ENCODE data around the gene KCNH4. TPM values are rescaled to one million over a fixed set of nuclear protein-coding genes. Genes with fewer than 3 reads are reported as not detected.
A peak's percentile ranks its signal among the peaks of the same experiment; 100 is the strongest.
"Not testable (repeated sequence)": the region's sequence is repeated elsewhere in the genome, so short reads cannot be mapped to it uniquely, and the experiment has no call there.

Gene KCNH4
- total and polyA plus RNA-seq, 12 donors: 0.13 to 1.0 (median 0.19) TPM; not detected in 2

GRCh38 chr17:42141382-42141781, 39.6 kb downstream of the KCNH4 start:
- H3K27me3 ChIP-seq: no peaks in the 10 kb centered on the region
- peaks cover 31 to 71% of the 10 kb centered on the region in 2 donors for H3K4me1 ChIP-seq (replicated peaks in 1 of 2)
- H3K27ac ChIP-seq: peak overlapping the region in 3 of 5 donors; percentile 9 to 41 (median 13)
- H3K36me3 ChIP-seq (replicated peaks in 1 of 2): peaks cover 0 to 10% of the 10 kb centered on the region in 2 donors
- no peaks in the 10 kb centered on the region for H3K9me3 ChIP-seq (replicated peaks in 1 of 3)
- TF ChIP-seq CTCF (IDR thresholded peaks at IDR 0.05) (no peak), POLR2A (IDR thresholded peaks at IDR 0.05) (no peak)
- 65 to 71% (median 68%) methylated on average over 6 to 8 of the region's 8 CpGs for WGBS, 4 donors
- DNase-seq: no peak
- H3K4me3 ChIP-seq: no peak overlapping the region
- intact Hi-C loops (cut with DNase I): no loop called here

- H3K9me3 ChIP-seq (replicated peaks in 1 of 3); H3K27me3 ChIP-seq; DNase-seq; H3K4me3 ChIP-seq; intact Hi-C loops (cut with DNase I): not testable (repeated sequence)
- 90 to 99% (median 94%) methylated on average over 7 of the region's 7 CpGs for WGBS, 4 donors
- Histone ChIP-seq H3K4me1 (replicated peaks in 1 of 2) (peaks cover 38 to 71% of the 10 kb centered on the region in 2 donors), H3K36me3 (replicated peaks in 1 of 2) (peaks cover 0 to 10% of the 10 kb centered on the region in 2 donors), H3K27ac (peak overlapping the region in 1 of 5 donors; percentile 9)
These were observed 40.3 kb downstream of the KCNH4 start for GRCh38 chr17:42140690-42141089.

- WGBS, 4 donors: 49 to 81% (median 79%) methylated on average over 2 to 7 of the region's 7 CpGs
- Histone ChIP-seq H3K4me1 (replicated peaks in 1 of 2) (peaks cover 49 to 85% of the 10 kb centered on the region in 2 donors), H3K36me3 (replicated peaks in 1 of 2) (peaks cover 0 to 10% of the 10 kb centered on the region in 2 donors), H3K4me3 (no peak overlapping the region), H3K27me3 (no peaks in the 10 kb centered on the region), H3K9me3 (replicated peaks in 1 of 3) (no peaks in the 10 kb centered on the region), H3K27ac (peak overlapping the region in 2 of 5 donors; percentile 43 to 70)
- TF ChIP-seq CTCF (IDR thresholded peaks at IDR 0.05): no peak
- no peak for TF ChIP-seq POLR2A (IDR thresholded peaks at IDR 0.05)
- no peak for DNase-seq
- intact Hi-C loops (cut with DNase I): no loop called here
These were observed 42.0 kb downstream of the KCNH4 start for GRCh38 chr17:42138749-42139492.

GRCh38 chr17:42136654-42137051, 44.3 kb downstream of the KCNH4 start:
- Histone ChIP-seq H3K4me1 (replicated peaks in 1 of 2) (peaks cover 54 to 88% of the 10 kb centered on the region in 2 donors), H3K4me3 (peak overlapping the region in 1 of 4 donors; percentile 35)
- WGBS, 4 donors: 27 to 49% (median 41%) methylated on average over 3 of the region's 3 CpGs

More at GRCh38 chr17:42136654-42137051, 44.3 kb downstream of the KCNH4 start:
- Histone ChIP-seq H3K27me3 (no peaks in the 10 kb centered on the region), H3K36me3 (replicated peaks in 1 of 2) (peaks cover 0 to 8% of the 10 kb centered on the region in 2 donors), H3K27ac (peak overlapping the region; percentile 74 to 93 (median 80)), H3K9me3 (replicated peaks in 1 of 3) (no peaks in the 10 kb centered on the region)
- intact Hi-C loops (cut with DNase I): no loop called here
- TF ChIP-seq POLR2A (IDR thresholded peaks at IDR 0.05) (no peak), CTCF (IDR thresholded peaks at IDR 0.05) (no peak)
- DNase-seq: no peak
